ENCODE measurements around the gene MGAT4D.
"Not testable (repeated sequence)": the region's sequence is repeated elsewhere in the genome, so short reads cannot be mapped to it uniquely, and the experiment has no call there.

MGAT4D gene

DNA sequence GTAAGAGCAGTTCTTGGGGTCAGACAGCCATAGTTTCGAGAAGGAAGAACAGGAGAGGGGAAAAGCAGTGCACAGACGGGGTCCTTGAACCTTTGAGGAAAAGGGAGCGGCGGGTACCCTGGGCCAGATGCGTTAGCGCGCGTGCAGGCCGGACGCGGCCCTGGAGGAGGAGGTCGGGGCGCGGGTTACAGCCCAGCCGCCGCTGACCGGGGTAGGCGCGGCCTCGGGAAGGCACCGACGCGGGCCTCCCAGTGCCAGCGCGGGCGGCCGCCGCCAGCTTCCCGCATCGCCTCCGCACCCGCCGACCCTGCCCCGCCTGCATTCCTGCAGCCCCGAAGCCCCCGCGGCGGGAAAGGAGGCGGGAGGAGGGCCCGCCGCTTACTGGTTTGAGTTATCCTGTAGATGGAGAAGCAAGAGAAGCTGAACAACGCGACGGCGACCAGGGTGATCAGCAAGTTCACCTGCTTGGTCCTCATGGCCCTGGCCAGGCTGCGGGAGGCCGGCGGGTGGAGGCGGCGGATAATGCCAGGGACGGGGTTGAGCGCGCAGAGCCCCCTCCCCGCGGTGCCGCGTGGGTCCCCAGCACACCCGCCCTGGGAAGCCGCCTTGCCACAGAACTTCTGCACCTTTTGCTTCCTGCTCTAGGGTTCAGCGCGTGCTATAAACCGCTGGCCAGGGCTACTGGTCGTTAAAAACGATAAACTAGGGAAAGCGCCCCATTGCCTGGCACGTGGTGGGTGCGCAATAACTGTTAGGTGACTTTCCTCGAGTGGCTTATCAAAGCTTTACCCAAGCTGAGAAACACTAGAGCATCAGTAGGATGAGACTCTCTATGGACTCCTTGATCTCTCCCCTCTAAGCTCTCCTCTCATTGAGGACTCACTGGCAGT lies at the start of gene MGAT4D:
Gene MGAT4D (minus strand): TSS at position 547 of the 890 bp plus-strand sequence. CDS start 71 bp downstream, at position 476.
- no peak for DNase-seq (ENCODE audit: low read depth in 3 of 3)

DNA sequence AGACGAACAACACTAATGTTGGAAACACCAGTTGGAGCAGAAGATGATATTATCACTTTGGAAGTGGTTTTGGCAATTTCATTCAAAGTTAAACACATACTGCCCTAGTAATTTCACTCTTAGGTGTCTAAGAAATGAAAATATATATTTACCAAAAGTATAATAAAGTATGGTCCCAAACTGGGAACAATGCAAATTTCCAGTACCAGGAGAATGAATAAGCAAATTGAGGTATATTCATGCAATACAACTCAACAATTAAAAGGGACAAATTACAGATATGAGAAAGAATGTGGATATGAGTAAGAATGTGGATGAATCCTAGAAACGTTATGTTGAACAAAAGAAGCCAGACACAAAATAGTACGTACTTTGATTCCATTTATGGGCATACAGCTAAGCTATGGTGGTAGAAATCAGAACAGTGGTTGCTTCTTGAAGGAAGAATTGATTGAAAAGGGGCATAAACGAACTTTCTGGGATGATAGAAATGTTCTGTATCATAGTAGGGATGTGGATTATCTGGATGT lies 35.9 kb upstream of the MGAT4D start:
- DNase-seq (ENCODE audit: low read depth in 3 of 3): no peak

DNA sequence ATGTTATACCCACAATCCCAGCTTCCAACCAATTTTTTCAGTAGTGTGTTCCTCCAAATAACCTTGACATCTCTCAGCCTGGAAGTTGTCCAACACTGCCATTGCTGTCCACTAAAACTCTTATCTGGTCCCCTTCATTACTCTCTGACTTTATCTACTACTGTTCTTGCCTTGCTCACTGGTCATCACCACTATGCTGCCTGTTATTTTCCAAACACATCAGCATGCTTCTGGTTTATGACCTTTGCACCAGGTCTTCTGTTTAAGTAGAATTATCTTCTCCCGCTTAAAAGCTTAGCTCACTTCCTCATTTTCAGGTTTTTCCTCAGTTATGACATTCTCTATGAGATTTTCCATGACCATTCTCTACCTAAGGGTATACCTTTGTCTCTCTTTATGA lies 31.3 kb upstream of the MGAT4D start:
- DNase-seq (ENCODE audit: low read depth in 3 of 3): no peak

DNA sequence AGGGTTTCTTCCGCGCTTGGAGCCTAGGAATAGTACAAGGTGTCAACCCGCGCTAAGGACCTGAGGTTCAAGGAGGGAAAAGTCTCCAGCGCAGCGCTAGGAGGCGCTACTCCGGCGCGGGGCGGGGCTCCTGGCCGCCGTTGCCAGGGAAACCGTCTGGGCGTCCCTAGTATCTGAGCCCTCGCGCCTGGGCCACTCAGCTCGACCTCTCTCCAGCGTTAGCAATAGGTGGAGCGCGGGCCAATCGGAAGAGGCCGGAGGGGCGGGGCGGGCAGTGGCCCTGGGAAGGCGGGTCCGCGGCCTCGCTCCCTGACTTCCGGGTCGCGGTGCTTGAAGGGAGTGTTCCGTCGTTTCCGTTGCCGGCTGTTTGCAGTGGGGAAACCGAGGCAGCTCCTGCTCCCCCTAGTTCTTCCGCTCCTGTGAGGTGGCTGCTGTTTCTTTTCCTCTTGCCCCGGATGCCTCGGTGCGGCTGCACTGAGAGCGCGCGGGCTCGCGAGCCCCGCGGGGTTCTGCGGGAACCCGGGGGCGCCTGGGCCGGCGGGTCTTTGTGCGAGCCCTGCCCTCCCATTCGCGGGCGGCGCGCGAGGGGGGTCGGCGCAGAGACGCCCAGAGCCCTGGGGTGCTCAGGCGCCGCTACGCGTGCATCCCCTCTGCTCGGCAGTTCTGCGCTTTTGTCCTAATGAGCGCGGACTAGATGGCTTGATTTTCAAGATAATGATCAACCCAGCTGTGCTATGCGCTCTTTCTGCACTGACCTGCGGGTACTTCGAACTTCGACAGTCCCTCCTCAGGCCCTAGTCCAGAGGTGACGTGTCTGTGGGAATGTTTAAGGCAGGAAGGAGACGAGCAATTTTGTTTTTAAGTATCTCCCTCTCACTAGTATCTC lies 26.0 kb upstream of the MGAT4D start, which contains the start of gene ELMOD2:
Gene ELMOD2 (plus strand): TSS at position 312 of the 886 bp plus-strand sequence. CDS start 1,261 bp downstream, outside the sequence.
- peak; percentile 95 to 97 (median 96) for DNase-seq (ENCODE audit: low read depth in 3 of 3)

DNA sequence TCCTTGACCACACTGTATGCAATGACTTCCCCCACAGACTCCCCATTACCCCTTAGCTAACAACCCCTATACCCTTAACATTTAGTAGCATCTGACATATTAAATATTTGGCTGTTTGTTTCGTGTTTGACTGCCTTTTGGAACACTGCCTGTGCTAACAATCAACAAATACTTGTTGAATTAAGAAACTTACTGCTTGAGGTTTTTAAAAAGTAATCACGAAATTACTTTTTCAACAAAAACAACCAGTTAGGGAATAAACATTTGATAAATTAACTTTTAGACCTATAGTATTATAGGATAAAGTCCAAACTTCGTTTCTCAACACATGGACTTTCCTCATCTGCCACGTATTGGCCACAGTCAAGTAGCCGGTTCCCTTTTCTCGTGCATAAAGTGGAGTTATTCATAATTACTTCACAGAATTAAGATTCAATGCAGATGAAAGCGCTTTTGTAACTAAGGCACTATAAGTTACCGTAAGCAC lies 25.3 kb upstream of the MGAT4D start:
- no peak for DNase-seq (ENCODE audit: low read depth in 3 of 3)

DNA sequence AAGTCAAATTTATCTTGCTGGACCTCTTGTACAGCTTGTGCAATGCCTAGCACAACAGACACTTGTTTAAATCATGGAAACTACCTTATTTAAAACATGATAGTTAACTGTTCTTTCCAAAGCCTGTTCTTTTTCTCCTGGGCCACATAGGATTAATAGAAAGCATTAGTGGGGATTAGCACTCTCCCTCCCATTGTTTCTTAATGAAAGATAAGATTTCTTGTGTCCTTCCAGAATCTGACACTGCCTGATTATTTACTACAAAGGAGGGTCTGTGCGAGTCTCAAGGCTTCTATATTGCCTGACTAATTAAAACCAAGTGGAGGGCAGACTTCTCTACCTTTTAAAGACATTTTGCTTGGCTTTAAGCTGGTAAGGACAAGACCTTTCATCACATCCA lies 17.3 kb upstream of the MGAT4D start:
- DNase-seq (ENCODE audit: low read depth in 3 of 3): no peak

DNA sequence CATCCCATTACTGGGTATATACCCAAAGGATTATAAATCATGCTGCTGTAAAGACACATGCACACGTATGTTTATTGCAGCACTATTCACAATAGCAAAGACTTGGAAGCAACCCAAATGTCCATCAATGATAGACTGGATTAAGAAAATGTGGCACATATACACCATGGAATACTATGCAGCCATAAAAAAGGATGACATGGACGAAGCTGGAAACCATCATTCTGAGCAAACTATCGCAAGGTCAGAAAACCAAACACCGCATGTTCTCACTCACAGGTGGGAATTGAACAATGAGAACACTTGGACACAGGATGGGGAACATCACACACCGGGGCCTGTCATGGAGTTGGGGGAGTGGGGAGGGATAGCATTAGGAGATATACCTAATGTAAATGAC lies 15.7 kb upstream of the MGAT4D start:
- DNase-seq (ENCODE audit: low read depth in 3 of 3): not testable (repeated sequence)

DNA sequence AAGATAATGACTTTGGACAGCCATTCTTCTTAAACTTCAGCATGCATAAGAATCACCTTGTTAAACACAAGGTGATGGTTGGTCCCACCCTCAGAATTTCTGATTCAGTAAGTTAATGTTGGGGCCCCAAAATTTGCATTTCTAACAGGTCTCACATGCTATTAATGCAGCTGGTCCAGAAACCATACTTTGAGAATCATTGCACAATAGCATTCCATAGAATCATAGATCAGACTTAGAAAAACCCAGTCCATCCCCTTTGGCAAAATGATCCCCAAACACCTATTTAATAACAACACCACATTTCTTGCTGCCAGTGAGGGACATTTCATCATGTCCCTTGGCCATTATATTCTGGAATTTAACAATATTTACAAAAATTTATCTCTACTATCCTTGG lies 6.2 kb upstream of the MGAT4D start:
- DNase-seq (ENCODE audit: low read depth in 3 of 3): no peak

DNA sequence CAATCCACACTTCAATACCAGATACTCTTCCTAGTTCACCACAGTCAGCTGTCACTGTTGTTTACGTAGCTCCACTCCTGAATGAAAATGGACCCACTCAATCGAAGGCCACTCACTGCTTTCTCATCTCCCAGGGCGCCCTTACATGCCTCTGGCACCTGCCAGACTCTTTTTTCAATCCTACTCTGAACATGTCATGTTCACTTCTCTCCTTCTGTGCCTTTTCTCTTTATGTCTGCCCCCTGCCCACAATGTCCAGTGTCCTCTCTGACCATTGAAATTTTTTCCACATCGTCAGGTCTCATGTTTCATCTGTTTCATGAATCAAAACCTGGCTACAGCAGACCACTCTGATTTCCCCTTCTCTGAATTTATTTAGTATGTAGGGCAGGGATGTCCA lies 1.3 kb upstream of the MGAT4D start:
- DNase-seq (ENCODE audit: low read depth in 3 of 3): no peak

DNA sequence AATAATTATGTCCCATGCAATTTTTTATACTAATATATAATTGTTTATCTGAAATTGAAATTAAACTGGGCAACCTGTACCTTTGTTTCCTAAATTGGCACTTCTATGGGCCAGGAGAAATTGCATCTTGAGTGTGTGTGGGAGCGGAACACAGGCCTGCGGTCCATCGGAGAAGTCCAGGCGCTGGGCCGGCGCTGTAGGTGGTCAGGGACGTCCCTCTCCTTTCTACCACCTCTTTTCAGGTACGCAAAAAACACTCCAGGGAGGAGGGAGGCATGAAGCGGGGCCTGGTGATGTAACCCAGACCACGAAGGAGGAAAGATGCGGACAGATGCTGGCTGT lies 717 bp downstream of the MGAT4D start:
- DNase-seq (ENCODE audit: low read depth in 3 of 3): no peak

DNA sequence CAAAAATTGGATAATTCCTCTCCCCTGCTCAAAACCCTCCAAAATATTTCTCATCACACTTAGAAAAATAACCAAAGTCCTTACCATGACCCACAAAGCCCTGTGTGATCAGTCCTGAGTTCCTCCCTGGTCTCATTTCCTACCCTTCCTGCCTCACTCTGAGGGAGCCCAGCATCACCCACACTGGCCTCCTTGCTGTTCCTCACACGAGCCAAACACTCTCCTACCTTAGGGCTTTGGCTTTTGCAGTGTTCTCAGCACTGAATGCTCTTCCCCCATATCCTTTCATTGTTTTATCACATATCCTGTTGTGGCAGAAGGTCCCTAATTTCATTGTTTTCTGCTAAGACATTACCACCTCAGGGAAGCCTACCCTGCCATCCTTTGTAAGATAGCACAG lies 12.2 kb downstream of the MGAT4D start:
- DNase-seq (ENCODE audit: low read depth in 3 of 3): no peak

DNA sequence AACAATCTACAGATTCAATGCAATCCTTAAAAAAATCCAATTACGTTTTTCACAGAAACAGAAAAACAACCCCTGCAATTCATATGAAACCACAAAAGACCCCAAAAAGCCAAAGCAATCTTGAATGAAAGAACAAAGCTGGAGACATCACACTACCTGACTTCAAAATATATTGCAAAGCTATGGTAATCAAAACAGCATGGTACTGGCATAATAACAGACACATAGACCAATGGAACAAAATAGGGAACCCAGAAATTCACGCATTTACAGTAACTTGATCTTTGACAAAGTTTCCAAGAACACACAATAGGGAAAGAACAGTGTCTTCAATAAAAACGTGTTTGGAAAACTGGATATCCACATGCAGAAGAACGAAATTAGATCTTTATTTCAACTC lies 14.6 kb downstream of the MGAT4D start:
- DNase-seq (ENCODE audit: low read depth in 3 of 3): no peak

DNA sequence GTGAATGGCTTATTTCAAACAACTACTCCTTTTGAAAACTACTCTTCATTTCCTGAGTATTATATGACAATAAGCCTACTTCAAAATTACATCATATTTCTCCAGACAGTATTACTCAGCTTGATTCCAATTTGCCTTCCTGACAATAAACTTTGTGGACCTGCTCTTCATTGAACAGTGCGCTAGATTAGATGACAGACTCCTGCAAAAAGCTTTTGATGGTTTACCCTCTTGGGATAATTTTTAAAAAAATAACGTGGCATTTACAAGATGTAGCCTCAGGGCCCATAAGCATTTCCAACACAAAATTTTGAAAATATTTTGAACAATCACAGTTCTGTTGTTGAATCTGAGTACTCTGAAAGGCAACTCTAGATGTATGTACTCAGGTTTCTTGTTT lies 25.9 kb downstream of the MGAT4D start:
- DNase-seq (ENCODE audit: low read depth in 3 of 3): no peak

DNA sequence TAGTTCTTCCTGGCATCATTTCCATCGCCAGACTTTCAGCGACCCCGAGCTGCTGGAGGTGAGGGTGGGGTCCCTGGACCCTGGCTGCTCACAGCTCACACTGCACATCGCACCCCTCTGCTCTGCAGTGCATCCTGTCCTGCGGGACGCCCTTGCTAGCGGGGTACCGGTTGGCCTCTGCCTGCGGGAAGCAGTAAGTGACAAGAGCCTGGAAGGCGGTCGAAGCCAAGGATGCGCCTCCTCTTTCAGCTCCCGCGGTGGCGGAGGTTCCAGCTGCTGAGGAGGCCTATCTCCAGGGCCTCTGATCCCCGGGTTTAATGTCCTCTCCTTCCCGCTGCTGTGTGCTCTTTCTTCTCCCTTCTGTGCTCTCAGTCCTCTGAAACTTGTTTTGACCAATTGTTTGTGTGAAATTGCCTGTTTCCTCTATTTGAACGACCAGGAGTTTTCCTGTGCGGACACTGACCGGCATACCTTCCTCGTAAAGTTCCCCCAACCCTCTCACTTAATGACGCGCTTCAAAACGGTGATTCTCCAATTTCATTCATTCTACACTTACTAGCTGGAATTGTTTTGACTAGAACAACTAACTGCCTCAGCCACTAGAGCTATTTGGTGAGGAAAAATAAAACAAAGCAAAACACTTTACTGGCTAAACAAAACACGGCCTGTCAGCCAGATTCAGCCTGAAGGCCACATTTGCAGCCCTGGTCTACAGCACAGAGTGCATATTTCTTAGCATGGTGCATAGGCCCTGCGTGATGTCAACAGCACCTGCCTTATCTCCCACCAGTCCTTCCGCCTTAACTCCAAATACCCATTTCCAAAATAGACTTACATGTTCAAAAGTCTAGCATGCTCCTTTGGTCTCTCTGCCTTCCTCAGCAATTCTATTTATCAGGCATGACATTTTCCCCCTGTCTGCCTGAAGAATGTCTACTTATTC lies 28.0 kb downstream of the MGAT4D start:
- DNase-seq (ENCODE audit: low read depth in 3 of 3): no peak

DNA sequence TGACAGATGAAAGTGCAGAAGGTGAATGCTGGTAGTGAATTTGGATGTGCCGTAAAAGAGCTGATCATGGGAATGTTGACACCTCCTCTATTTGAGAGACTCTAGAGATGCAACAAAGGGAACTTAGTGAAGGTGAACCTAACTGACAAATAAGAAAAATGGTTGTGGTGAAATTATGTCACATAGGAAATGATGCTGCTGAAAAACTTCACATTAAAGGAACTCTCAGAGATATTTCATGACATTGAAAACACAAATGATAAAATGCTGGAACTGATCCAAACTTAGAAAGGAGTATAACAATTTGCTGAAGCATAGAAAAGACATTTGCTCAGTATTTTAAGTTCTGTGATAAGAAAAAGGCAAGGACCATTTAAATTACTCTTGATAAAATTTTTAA lies 31.9 kb downstream of the MGAT4D start:
- no peak for DNase-seq (ENCODE audit: low read depth in 3 of 3)

DNA sequence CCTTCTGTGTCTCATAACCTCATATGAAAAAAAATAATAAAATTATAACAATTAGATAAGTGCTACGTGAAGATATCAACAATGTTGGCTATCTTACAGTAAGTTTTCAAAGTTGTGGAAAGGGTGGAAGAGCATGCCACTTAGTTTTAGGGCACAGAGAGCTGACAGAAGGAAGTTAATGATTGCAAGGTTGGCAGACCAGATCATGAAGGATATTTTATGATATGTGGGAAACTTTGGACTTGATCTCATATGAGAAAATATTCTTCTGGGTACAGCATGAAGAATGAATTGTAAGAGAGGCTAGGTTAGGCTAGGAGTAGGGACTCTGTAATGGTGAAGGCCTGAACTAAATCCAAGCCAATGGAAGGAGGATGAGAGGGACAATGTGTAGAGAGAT lies 34.5 kb downstream of the MGAT4D start:
- DNase-seq (ENCODE audit: low read depth in 3 of 3): no peak

DNA sequence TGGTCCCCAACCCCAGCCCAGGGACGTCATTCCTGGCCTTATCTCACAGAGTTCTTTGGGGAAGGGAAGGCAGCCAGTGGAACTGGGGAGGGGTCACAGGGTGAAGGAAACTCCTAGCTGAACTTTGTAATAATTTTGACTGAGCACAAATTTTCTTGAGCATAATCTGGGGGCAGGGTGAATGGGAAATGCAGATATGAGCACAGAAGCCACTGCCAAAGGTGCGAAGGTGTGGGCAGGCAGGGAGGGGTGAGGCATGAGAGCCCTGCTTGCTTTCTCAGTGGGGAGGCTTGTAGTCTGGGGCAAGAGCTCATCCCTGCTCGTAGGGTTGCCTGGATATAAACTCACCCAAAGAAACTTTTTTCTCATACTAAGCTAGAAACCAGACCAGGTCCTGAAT lies 34.9 kb downstream of the MGAT4D start:
- DNase-seq (ENCODE audit: low read depth in 3 of 3): no peak

DNA sequence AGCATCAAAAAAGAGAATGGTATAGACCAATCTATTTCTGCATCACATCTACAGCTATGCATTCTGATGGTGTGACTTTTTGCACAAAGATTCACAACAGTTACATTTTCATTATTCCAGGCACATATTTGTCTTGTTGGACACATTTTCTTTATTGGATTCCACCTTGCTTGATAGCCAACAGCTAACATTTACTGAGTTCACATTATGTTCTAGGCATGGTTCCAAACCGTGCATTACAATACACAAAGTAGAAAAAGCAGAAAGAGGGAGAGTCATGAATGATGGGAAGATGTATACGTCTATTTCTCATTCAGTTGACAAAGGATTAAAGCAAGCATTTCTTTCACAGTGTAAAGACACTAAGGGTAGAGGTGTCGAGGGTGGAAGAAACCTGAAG lies 47.7 kb downstream of the MGAT4D start:
- DNase-seq (ENCODE audit: low read depth in 3 of 3): no peak

DNA sequence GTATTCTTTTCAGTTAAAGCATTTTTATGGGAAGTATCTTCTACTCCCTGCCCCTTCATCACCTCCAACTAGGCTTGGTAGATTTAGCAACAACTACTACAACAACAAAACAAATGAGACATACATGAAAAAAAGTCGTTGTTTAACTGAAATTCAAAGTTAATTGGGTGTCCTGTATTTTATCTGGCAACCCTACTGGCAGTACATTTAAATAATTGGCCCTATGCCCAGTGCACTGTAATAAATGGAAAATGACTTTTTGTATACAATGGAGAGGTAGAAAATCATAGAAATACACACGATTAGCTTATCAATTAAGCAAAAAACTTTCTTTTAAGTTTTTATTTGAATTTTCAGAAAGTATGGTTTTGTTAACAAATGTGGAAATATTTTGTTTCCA lies 49.3 kb downstream of the MGAT4D start:
- no peak for DNase-seq (ENCODE audit: low read depth in 3 of 3)

DNA sequence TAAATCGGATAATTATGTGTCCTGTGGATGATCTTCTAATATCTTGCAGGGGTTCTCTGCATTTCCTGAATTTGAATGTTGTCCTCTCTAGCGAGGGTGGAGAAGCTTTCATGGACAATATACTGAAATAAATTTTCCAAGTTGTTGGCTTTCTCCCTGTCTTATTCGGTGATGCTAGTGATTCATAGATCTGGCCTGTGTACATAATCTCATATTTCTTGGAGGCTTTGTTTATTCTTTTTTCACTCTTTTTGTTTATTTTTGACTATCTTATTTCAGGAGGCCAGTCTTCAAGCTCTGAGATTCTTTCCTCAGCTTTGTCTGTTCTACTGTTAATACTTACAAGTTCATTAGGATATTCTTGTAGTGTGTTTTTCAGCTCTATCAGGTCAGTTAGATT lies 49.9 kb downstream of the MGAT4D start:
- no peak for DNase-seq (ENCODE audit: low read depth in 3 of 3)

DNA sequence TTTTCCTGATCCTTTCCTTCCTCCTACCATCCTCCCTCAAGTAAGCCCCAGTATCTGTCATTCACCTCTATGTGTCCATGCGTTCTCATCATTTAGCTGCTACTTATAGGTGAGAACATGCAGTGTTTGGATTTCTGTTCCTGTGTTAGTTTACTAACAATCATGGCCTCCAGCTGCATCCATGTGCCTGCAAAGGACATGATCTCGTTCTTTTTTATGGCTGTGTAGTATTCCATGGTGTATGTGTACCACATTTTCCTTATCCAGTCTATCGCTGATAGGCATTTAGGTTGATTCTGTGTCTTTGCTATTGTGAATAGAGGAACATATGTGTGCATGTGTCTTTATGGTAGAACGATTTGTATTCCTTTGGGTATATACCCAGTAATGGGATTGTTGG lies 53.7 kb downstream of the MGAT4D start:
- not testable (repeated sequence) for DNase-seq (ENCODE audit: low read depth in 3 of 3)
